Pancreas (tissue), 10 donors: Measurements from ENCODE around the gene ZSCAN21. TPM values are rescaled to one million over a fixed set of nuclear protein-coding genes. Genes with fewer than 3 reads are reported as not detected.
A peak's percentile ranks its signal among the peaks of the same experiment; 100 is the strongest.

Source experiments
- ATAC-seq, 4 donors: fragments of 200-7000 bp; cut with Tn5 transposase; one replicate each; pipeline versions ENCODE4 v1.8.0 to v1.9.1; 2020; ENCODE audit warnings: mild to moderate bottlenecking in 4 of 4, moderate library complexity in 4 of 4
- DNase-seq, 6 donors: peaks; one replicate each; pipeline ENCODE4 v3.0.0-alpha.2; 2020
- FAIRE-seq: peaks from 2 replicates; lab custom pipeline; 2012; peaks lifted over from hg19 to GRCh38; lab: Jason Lieb, UNC
- H3K27ac ChIP-seq, 4 donors: fragments of 200-600 bp; sonication (generic); 1 replicate in 3 of 4; 2 replicates in 1 of 4; pipeline versions ENCODE4 v1.5.0 to v1.8.0; 2020
- H3K27me3 ChIP-seq, 4 donors: fragments of 200-600 bp; one replicate each; pipeline ENCODE4 v1.8.0; 2021
- H3K36me3 ChIP-seq, 3 donors: fragments of 200-600 bp; sonication (generic) in 1 of 3; one replicate each; pipeline versions ENCODE4 v1.5.0 to v1.8.0; 2020 to 2021
- H3K4me1 ChIP-seq, 3 donors: fragments of 200-600 bp; one replicate each; pipeline ENCODE4 v1.8.0; 2021
- H3K4me3 ChIP-seq, 4 donors: fragments of 200-600 bp; sonication (generic) in 2 of 4; one replicate each; pipeline versions ENCODE4 v1.5.0 to v1.8.0; 2020 to 2021
- H3K9me3 ChIP-seq, 4 donors: fragments of 200-600 bp; one replicate each; pipeline ENCODE4 v1.8.0; 2021
- CTCF ChIP-seq, 4 donors: fragments of 200-600 bp; sonication (generic) in 3 of 4; IDR thresholded peaks; one replicate each; pipeline versions ENCODE4 v1.5.0 to v1.8.0; 2021; ENCODE audit warnings: antibody characterized with exemption in 4 of 4
- WGBS, 2 donors: extraction: QIAGEN DNeasy Blood & Tissue Kit; methylation state at CpG; one replicate each; pipeline ENCODE4 v1.1.7; 2013; 5-methylcytosine and 5-hydroxymethylcytosine counted together
- intact Hi-C, 3 donors: fragments of 100-400 bp; cut with DNase I; formaldehyde crosslinking; loops; one replicate each; pipeline versions ENCODE4 v1.11.1 to v1.14.2; 2022
- polyA plus RNA-seq, 2 donors: library from polyadenylated mRNA; stranded (reverse); fragments of 200-250 nt; gene quantifications; one replicate each; pipeline ENCODE4 v1.2.3, GENCODE V29; 2013
- total RNA-seq, 6 donors: library from RNA; stranded (reverse); fragmentation: NEBNext Ultra II Directional in 4 of 6; extraction: Animal tissue kit (Norgen Biotek cat#: 25700) in 4 of 6; gene quantifications; one replicate each; pipeline versions ENCODE4 v1.2.1 to v1.2.4, GENCODE V29; 2021 to 2023
- donor health status: healthy with polysubstance abuse.
- donor health status: DM: no; HTN: no; CAD: no; lungs with moderate emphysema.
- donor health status: DM: no; HTN: no; CAD: no.
- donor health status: control.
- donor health status: control.
- donor health status: Bipolar disorder and iron deficiency.
- donor health status: DM: yes; HTN: yes; CAD: no.
- donor health status: DM: no; HTN: no; CAD: no.
- donor health status: DM: no; HTN: no; CAD: no.
- donor health status: DM: yes; HTN: yes; CAD: no.

ZSCAN21 gene
- total and polyA plus RNA-seq, 8 donors = 3.8 to 11.8 (median 6.6) TPM

- 55 to 65% methylated on average over 4 of the region's 4 CpGs for WGBS, 2 donors
Measured at GRCh38 chr7:100082978-100083377, 33.4 kb downstream of the ZSCAN21 start.

GRCh38 chr7:100085515-100085914, 35.9 kb downstream of the ZSCAN21 start:
- intact Hi-C loops = no loop called here
- 50 to 61% methylated on average over 3 of the region's 3 CpGs for WGBS, 2 donors
- peaks cover 7 to 8% (median 7%) of the 10 kb centered on the region in 3 donors for H3K4me1 ChIP-seq

More at GRCh38 chr7:100082978-100083377, 33.4 kb downstream of the ZSCAN21 start:
- Histone ChIP-seq H3K4me3 (no peak overlapping the region), H3K9me3 (no peaks in the 10 kb centered on the region), H3K27ac (peak overlapping the region in 2 of 4 donors; percentile 82 to 86), H3K4me1 (peaks cover 2 to 16% (median 15%) of the 10 kb centered on the region in 3 donors), H3K27me3 (no peaks in the 10 kb centered on the region), H3K36me3 (no peaks in the 10 kb centered on the region)
- TF ChIP-seq CTCF (IDR thresholded peaks at IDR 0.05) = no peak
- ATAC-seq (no peak), FAIRE-seq (no peak), DNase-seq (no peak)
- intact Hi-C loops = no loop called here

GRCh38 chr7:100087055-100087750, 37.6 kb downstream of the ZSCAN21 start:
- peaks cover 0 to 10% (median 0%) of the 10 kb centered on the region in 3 donors for H3K36me3 ChIP-seq
- H3K27ac ChIP-seq = no peak overlapping the region
- no peak for TF ChIP-seq CTCF (IDR thresholded peaks at IDR 0.05)
- ATAC-seq (no peak), DNase-seq (no peak), FAIRE-seq (peak; percentile 26)
- H3K4me3 ChIP-seq = no peak overlapping the region
- H3K4me1 ChIP-seq = peaks cover 3 to 7% (median 7%) of the 10 kb centered on the region in 3 donors
- H3K27me3 ChIP-seq = no peaks in the 10 kb centered on the region
- intact Hi-C loops = no loop called here
- 84 to 87% methylated on average over 10 of the region's 10 CpGs for WGBS, 2 donors
- no peaks in the 10 kb centered on the region for H3K9me3 ChIP-seq

More at GRCh38 chr7:100085515-100085914, 35.9 kb downstream of the ZSCAN21 start:
- FAIRE-seq (no peak), DNase-seq (no peak), ATAC-seq (no peak)
- Histone ChIP-seq H3K36me3 (no peaks in the 10 kb centered on the region), H3K9me3 (no peaks in the 10 kb centered on the region), H3K27ac (no peak overlapping the region), H3K4me3 (no peak overlapping the region), H3K27me3 (no peaks in the 10 kb centered on the region)
- no peak for TF ChIP-seq CTCF (IDR thresholded peaks at IDR 0.05)

GRCh38 chr7:100088095-100088620, 38.6 kb downstream of the ZSCAN21 start:
- Histone ChIP-seq H3K4me1 (peaks cover 0 to 7% (median 7%) of the 10 kb centered on the region in 3 donors), H3K36me3 (peaks cover 0 to 18% (median 0%) of the 10 kb centered on the region in 3 donors), H3K27ac (peak overlapping the region; percentile 70 to 84 (median 80)), H3K4me3 (peak overlapping the region; percentile 59 to 97 (median 79)), H3K9me3 (no peaks in the 10 kb centered on the region), H3K27me3 (no peaks in the 10 kb centered on the region)
- intact Hi-C loops = no loop called here
- 76 to 78% methylated on average over 11 of the region's 11 CpGs for whole genome bisulfite sequencing, 2 donors
- ATAC-seq (peak in 1 of 4 donors; percentile 4), DNase-seq (no peak), FAIRE-seq (no peak)
- no peak for TF ChIP-seq CTCF (IDR thresholded peaks at IDR 0.05)
